Stimulated activated effector memory CD8-positive, alpha-beta T cell treated with anti-CD3 and anti-CD28 coated beads, Interleukin-12 subunit alpha, Interleukin-12 subunit beta, amount 100 ng/mL, for 72 hours (primary cell): ENCODE measurements around the gene PIP4K2B.
A peak's percentile ranks its signal among the peaks of the same experiment; 100 is the strongest.

Experiments
- ATAC-seq: fragments of 150-1000 bp; cut with Tn5 transposase; 2 replicates; pipeline ENCODE4 v1.10.0; 2021
- DNase-seq, 2 donors: peaks; one replicate each; pipeline ENCODE4 v3.0.0; 2021 to 2022; ENCODE audit warnings: low spot score in 2 of 2
- H3K27ac Mint-ChIP-seq: one replicate; pipeline ENCODE4 v1.8.0; 2022; ENCODE audit warnings: mild to moderate bottlenecking, mixed read lengths
- H3K36me3 Mint-ChIP-seq: one replicate; pipeline ENCODE4 v1.8.0; 2022; ENCODE audit warnings: mild to moderate bottlenecking, mixed read lengths
- H3K4me1 Mint-ChIP-seq: one replicate; pipeline ENCODE4 v1.8.0; 2022; ENCODE audit warnings: mixed read lengths
- H3K4me3 Mint-ChIP-seq: one replicate; pipeline ENCODE4 v1.8.0; 2022; ENCODE audit warnings: mild to moderate bottlenecking, mixed read lengths
- H3K9me3 Mint-ChIP-seq: one replicate; pipeline ENCODE4 v1.8.0; 2022; ENCODE audit warnings: mixed read lengths

PIP4K2B gene

GRCh38 chr17:38717139-38717745 lies 82.1 kb downstream of the PIP4K2B start:
- Mint-ChIP-seq H3K27ac (peak overlapping the region; percentile 97), H3K36me3 (peaks cover 98% of the 10 kb centered on the region)
- no peak for DNase-seq

DNA sequence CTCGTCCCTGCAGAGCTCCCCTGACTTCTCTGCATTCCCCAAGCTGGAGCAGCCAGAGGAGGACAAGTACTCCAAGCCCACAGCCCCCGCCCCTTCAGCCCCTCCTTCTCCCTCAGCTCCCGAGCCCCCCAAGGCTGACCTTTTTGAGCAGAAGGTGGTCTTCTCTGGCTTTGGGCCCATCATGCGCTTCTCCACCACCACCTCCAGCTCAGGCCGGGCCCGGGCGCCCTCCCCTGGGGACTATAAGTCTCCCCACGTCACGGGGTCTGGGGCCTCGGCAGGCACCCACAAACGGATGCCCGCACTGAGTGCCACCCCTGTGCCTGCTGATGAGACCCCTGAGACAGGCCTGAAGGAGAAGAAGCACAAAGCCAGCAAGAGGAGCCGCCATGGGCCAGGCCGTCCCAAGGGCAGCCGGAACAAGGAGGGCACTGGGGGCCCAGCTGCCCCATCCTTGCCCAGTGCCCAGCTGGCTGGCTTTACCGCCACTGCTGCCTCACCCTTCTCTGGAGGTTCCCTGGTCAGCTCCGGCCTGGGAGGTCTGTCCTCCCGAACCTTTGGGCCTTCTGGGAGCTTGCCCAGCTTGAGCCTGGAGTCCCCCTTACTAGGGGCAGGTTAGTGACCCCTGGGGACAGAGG lies 82.9 kb downstream of the PIP4K2B start:
- Mint-ChIP-seq H3K27ac (peak overlapping the region; percentile 97), H3K9me3 (no peaks in the 10 kb centered on the region), H3K36me3 (peaks cover 100% of the 10 kb centered on the region), H3K4me1 (peaks cover 72% of the 10 kb centered on the region), H3K4me3 (no peak overlapping the region)
- ATAC-seq (no peak), DNase-seq (no peak)

More at GRCh38 chr17:38717139-38717745, 82.1 kb downstream of the PIP4K2B start:
- H3K4me3 Mint-ChIP-seq, result no peak overlapping the region
- H3K4me1 Mint-ChIP-seq, result peaks cover 64% of the 10 kb centered on the region
- ATAC-seq, result no peak
- no peaks in the 10 kb centered on the region for H3K9me3 Mint-ChIP-seq
